Fibroblast of the conjunctiva (primary cell): ENCODE measurements around the gene SDHB.
A peak's percentile ranks its signal among the peaks of the same experiment; 100 is the strongest.
"Not testable (repeated sequence)": the region's sequence is repeated elsewhere in the genome, so short reads cannot be mapped to it uniquely, and the experiment has no call there.

Experiments
- DNase-seq: peaks from one replicate; pipeline ENCODE4 v3.0.0-alpha.2; 2010; ENCODE audit warnings: low read depth

The SDHB gene

GRCh38 chr1:17075470-17076255 lies 21.8 kb upstream of the SDHB start:
- no peak for DNase-seq

GRCh38 chr1:17071794-17072193 lies 18.0 kb upstream of the SDHB start:
- DNase-seq: no peak

GRCh38 chr1:17070163-17070525 lies 16.3 kb upstream of the SDHB start:
- DNase-seq: no peak

GRCh38 chr1:17069452-17070162 lies 15.8 kb upstream of the SDHB start:
- DNase-seq: no peak

GRCh38 chr1:17068789-17069188 lies 15.0 kb upstream of the SDHB start:
- no peak for DNase-seq

- DNase-seq: no peak
Observed at GRCh38 chr1:17067465-17068240, 13.8 kb upstream of the SDHB start.

GRCh38 chr1:17067069-17067426 lies 13.2 kb upstream of the SDHB start:
- DNase-seq: no peak

- no peak for DNase-seq
Observed at GRCh38 chr1:17066361-17067068, 12.7 kb upstream of the SDHB start.

GRCh38 chr1:17065666-17066065 lies 11.8 kb upstream of the SDHB start:
- no peak for DNase-seq

GRCh38 chr1:17062751-17063150 lies 8.9 kb upstream of the SDHB start:
- DNase-seq: not testable (repeated sequence)

GRCh38 chr1:17061892-17062291 lies 8.1 kb upstream of the SDHB start:
- no peak for DNase-seq

- no peak for DNase-seq
Observed at GRCh38 chr1:17061486-17061885, 7.7 kb upstream of the SDHB start.

- no peak for DNase-seq
Observed at GRCh38 chr1:17060306-17060749, 6.5 kb upstream of the SDHB start.

- DNase-seq: peak; percentile 54
Observed at GRCh38 chr1:17059391-17060305, 5.8 kb upstream of the SDHB start.

GRCh38 chr1:17056551-17056950 lies 2.7 kb upstream of the SDHB start:
- no peak for DNase-seq

GRCh38 chr1:17055801-17056200 lies 2.0 kb upstream of the SDHB start:
- DNase-seq: no peak

GRCh38 chr1:17053086-17053684 lies 647 bp downstream of the SDHB start:
- no peak for DNase-seq

- no peak for DNase-seq
Observed at GRCh38 chr1:17052641-17053040, 1.2 kb downstream of the SDHB start.

- DNase-seq: no peak
Observed at GRCh38 chr1:17052038-17052437, 1.8 kb downstream of the SDHB start.

- no peak for DNase-seq
Observed at GRCh38 chr1:17047924-17048323, 5.9 kb downstream of the SDHB start.

GRCh38 chr1:17046334-17046657 lies 7.5 kb downstream of the SDHB start:
- DNase-seq: no peak
